GM19438 (cell line): ENCODE measurements around the gene CREG1.
"Not testable (repeated sequence)": the region's sequence is repeated elsewhere in the genome, so short reads cannot be mapped to it uniquely, and the experiment has no call there.

Experiments used
- ATAC-seq: cut with Tn5 transposase; IDR thresholded peaks from one replicate; pipeline ENCODE4 v1.9.1; 2021; ENCODE audit warnings: low read depth; ENCODE audit not compliant: unreplicated experiment

CREG1 gene

DNA sequence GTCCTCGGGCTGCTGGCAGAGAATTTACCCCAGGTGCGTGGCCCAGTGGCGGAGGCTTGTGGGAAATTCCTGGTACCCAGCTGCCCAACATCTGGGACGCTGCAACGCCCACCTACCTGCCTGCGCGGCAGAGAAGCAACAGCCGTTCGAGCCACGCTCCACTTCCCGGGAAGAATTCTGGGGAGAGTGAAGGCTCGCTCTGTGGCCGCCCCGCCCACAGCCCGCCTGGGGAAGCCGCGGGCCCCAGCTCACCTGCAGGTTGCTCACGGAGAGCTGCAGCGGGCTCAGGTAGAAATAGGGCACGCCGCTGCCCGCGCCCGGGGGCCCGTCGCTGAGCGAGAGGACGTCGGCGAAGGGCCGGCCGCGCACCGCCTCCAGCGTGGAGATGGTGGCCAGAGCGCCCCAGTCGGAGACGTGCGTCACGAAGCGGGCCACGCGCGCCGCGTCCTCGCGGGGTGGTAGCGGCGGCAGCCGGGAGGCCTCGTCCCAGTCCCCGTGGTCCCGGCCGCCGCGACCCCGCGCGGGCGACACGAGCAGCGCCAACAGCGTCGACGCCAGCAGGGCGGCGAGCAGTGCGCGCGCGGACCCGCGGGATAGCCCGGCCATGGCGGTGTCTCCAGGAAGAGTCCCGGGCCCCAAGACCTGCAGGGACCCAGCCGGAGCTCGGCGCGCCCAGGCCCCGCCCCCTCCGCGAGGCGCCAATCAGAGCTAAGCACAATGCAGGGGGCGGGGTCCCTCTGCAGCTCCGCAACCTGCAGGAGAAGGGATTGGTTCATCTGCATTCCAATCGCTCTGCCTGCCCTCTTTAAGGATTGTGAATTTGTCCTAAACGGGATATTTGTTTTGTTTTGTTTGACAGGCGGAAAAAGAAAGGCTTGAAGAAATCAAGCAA is at the start of gene CREG1:
Gene CREG1, minus strand, starts transcription at position 627 of the 892 bp plus-strand sequence.
- ATAC-seq, result peak; percentile 93

GRCh38 chr1:167602840-167603239 is 49.3 kb upstream of the CREG1 start:
- no peak for ATAC-seq

DNA sequence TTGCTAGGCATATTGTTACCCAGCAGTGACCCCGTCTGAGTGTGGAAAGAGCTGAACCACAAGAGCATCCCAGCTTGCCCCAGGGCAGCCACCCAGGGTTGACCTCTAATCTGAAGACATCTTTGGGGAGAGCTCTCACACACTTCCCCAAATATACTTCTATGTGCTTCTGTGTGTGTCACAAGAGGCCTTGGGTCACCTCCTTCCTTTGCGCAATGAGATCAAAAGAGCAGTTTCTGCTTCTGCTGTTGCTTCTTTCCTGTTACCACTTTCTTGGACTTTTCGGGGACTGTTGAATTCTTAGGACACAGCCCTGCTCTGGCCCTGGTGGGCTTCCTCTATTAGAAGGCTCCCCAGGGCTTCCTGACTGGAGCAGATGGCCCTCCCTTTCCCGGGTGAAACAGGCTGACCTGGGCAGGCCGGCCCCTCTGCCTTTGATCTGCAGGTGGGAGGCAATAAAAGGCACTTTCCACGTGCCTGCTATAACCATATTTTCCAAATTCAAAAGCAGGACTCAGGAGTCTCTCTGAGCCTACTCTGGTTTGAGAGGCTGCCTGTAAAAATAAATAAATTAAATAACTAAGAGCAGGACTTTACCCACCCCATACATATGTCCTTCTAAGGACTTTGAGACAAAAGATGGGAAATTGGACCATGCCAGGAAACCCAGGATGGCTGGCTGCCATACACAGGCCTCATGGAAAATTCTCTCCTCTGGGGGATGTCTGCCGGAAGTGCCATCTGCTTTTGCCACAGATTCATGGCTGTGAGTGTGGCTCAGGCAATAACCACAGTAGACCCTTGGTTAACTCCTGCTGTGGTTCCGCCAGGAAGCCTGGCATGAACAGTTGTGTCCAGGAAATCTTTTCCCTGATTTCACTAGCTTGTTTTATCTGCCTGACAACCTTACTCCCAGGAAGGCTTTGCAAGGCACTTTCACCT is 48.2 kb upstream of the CREG1 start:
- ATAC-seq, result no peak

GRCh38 chr1:167599957-167600581 is 46.5 kb upstream of the CREG1 start:
- peak; percentile 58 for ATAC-seq

DNA sequence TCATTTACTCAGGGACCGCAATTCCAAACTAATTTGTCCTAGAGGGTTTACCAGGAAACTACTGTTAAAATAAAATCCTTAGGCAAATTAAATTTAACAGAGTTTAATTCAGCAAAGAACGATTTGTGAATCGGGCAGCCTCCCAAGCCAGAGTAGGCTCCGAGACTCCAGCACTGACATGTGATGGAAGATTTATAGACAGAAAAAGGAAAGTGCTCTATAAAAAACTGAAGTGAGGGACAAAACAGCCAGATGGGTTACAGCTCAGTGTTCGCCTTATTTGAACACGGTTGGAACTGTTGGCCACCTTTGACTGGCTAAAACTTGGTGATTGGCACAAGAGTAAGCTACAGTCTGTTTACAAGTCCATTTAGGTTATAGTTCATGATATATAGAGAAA is 41.3 kb upstream of the CREG1 start:
- ATAC-seq, result no peak

DNA sequence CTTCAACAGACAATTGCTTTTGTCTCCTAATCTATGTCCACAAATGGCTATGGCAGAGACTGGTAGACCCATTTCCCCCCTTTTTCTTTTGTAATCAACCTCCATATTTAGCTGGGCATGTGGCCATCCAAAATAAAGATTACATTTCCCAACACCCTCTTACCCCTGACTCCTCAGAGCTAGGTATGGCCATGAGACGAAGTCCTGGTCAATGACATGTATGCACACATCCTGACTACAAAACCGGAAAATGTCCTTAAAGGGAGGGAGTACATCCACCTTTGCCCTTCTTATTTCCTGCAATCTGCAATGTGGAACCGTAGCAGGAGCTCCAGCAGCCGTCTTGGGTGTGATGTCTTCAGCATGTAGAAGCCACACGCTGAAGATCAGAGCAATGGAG is 40.3 kb upstream of the CREG1 start:
- no peak for ATAC-seq

- ATAC-seq, result no peak
Observed at GRCh38 chr1:167592475-167592874, 38.9 kb upstream of the CREG1 start.

- ATAC-seq, result no peak
Observed at GRCh38 chr1:167588361-167588760, 34.8 kb upstream of the CREG1 start.

DNA sequence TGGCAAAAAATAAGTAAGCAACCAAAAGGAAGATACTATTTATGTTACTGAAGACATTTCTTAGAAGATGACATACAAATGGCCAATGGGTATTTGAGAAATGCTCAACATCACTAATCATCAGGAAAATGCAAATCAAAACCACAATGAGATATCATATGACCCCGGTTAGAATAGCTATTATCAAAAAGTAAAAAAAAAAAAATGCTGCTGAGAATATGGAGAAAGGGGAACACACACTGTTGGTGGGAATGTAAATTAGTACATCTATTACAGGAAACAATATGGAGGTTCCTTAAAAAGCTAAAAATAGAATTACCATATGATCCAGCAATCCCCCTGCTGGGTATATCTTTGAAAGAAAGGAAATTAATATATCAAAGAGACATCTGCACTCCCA is 34.3 kb upstream of the CREG1 start:
- no peak for ATAC-seq

DNA sequence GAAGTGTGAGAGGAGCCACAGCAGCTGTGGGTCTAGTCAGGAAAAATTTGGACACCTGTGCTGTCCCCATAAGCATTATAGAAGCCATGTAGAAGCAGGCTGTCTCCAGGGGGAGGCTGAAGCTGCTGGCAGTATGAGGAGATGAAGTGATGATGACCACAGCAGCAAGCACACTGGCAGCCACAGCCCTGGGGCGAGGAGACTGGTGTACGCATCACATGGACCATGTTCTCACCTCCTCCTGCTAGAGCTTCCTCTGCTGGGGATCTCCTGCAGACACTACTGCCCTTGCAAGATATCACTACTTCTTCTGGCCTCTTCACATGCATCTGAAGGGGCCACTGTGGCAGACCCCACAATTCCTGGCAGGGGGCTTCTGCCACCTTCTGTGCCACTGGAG is 33.8 kb upstream of the CREG1 start:
- ATAC-seq, result no peak

- no peak for ATAC-seq
Observed at GRCh38 chr1:167584581-167584980, 31.0 kb upstream of the CREG1 start.

DNA sequence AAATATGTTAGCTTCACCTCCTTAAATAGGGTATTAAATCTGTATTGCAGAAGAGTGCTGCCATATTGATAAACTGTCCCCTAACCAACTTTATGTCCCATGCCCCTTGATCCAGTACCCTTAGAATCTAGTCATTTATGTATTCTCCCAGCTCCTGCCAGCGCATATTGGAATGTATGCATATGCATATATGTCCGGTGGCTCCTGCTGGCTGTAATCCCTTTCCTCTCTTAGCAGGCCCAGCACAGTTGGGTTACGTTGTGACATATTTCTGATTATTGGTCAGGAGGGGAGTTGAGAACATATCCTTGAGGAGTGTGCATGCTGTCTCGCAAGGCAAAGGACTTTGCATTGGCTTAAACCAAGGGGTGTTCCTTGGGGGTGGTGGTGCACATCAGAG is 29.2 kb upstream of the CREG1 start:
- ATAC-seq, result no peak

GRCh38 chr1:167582064-167582463 is 28.5 kb upstream of the CREG1 start:
- ATAC-seq, result no peak

GRCh38 chr1:167579986-167580385 is 26.4 kb upstream of the CREG1 start:
- no peak for ATAC-seq

DNA sequence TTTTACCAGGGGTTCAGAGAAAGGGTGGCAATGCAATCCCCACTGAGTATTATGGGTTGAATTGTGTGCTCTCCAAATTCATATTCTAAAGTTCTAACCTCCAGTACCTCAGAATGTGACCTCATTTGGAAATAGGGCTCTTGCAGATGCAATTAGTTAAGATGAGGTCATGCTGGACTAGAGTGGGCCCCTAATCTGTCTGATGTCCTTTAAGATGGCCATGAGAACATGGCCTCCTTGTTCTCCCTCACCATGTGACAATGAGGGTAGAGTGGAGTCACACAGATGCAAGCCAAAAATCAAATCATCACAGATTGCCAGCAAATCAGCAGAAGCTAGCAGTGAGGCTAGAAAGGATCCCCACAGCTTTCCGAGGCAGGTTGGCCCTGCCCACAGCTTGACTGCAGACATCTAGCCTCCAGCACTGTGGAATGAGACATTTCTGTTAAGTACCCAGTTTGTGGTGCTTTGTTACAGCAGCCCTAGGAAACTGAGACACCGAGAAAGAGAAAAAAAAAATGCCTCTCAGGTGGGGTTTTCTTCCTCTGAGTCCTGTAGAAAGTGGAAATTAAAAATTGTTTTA is 25.5 kb upstream of the CREG1 start:
- no peak for ATAC-seq

- no peak for ATAC-seq
Observed at GRCh38 chr1:167575649-167576048, 22.1 kb upstream of the CREG1 start.

- no peak for ATAC-seq
Observed at GRCh38 chr1:167573035-167573434, 19.5 kb upstream of the CREG1 start.

DNA sequence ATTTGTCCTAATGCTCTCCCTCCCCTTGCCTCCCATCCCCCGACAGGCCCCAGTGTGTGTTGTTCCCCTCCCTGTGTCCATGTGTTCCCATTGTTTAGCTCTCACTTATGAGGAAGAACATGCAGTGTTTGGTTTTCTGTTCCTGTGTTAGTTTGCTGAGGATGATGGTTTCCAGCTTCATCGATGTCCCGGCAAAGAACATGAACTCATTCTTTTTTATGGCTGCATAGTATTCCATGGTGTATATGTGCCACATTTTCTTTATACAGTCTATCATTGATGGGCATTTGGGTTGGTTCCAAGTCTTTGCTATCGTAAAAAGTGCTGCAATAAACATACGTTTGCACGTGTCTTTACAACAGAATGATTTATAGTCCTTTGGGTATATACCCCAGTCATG is 17.1 kb upstream of the CREG1 start:
- ATAC-seq, result not testable (repeated sequence)

GRCh38 chr1:167567663-167568062 is 14.1 kb upstream of the CREG1 start:
- ATAC-seq, result no peak

DNA sequence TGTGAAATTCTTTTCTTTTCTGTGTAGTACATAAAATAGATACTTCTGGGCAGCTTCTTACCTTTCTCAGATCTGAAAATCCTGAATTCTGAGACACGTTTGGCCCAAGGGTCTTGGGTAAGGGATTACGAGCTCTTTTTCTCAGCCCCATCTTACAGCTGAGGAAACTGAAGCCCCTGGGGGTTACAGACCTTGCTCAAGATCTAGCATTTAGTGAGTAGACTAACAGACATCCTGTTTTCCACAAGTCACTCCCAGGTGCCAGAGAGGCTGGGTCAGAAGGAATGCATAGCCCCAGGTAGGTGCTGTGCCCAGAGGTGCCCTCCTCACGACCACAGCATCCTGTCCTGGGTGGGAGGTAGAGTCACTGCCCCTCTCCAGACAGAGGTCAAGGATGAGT is 13.2 kb upstream of the CREG1 start:
- no peak for ATAC-seq

DNA sequence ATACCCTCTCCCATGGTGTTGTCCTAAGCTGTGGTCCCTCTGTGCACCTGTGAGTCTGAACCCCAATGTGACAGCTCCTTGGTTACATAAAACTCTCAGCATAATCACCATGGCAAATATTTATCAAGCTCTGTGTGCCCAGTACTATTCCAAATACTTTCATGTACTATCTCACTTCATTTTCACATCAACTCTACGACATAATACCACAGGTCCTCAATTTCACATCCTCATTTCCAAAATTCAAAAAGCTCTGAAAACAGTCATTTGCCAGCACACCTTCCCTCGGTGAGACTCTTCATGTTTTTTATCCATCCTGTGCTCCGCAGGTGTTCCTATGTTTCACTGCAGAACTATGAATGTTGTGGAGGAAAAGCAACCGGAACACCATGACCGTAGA is 12.4 kb upstream of the CREG1 start:
- no peak for ATAC-seq
